HEK293 (cell line): Measurements from ENCODE around the gene MYOZ3.

Source experiments
- ZNF555 ChIP-seq: fragments of 450-650 bp; formaldehyde crosslinking; conservative IDR thresholded peaks from 2 replicates; pipeline ENCODE4 v1.5.1; 2017; ENCODE audit warnings: missing biosample characterization, mild to moderate bottlenecking, missing genetic modification characterization, inconsistent platforms
- TF ChIP-seq, protein P1 (sequence below): fragments of 450-650 bp; formaldehyde crosslinking; IDR thresholded peaks from 2 replicates; pipeline ENCODE4 v1.5.1; 2016; ENCODE audit warnings: missing biosample characterization, missing genetic modification characterization

- TF ChIP-seq, protein P1, sequence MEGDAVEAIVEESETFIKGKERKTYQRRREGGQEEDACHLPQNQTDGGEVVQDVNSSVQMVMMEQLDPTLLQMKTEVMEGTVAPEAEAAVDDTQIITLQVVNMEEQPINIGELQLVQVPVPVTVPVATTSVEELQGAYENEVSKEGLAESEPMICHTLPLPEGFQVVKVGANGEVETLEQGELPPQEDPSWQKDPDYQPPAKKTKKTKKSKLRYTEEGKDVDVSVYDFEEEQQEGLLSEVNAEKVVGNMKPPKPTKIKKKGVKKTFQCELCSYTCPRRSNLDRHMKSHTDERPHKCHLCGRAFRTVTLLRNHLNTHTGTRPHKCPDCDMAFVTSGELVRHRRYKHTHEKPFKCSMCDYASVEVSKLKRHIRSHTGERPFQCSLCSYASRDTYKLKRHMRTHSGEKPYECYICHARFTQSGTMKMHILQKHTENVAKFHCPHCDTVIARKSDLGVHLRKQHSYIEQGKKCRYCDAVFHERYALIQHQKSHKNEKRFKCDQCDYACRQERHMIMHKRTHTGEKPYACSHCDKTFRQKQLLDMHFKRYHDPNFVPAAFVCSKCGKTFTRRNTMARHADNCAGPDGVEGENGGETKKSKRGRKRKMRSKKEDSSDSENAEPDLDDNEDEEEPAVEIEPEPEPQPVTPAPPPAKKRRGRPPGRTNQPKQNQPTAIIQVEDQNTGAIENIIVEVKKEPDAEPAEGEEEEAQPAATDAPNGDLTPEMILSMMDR (tag by site-specific recombination): no peak
- no peak for TF ChIP-seq ZNF555 (tag by site-specific recombination)
Measured at GRCh38 chr5:150658699-150659265, 2.3 kb upstream of the MYOZ3 start.
